Epidermal melanocyte (primary cell): ENCODE measurements around the gene STARD8.
"Not testable (repeated sequence)": the region's sequence is repeated elsewhere in the genome, so short reads cannot be mapped to it uniquely, and the experiment has no call there.

ENCODE experiments used
- DNase-seq: peaks from one replicate; pipeline ENCODE4 v3.0.0; 2011; ENCODE audit warnings: low spot score; ENCODE audit not compliant: insufficient read length

Gene STARD8

GRCh38 chrX:68717663-68718442 lies 70.4 kb downstream of the STARD8 start:
- DNase-seq: no peak

- no peak for DNase-seq
These were observed 71.0 kb downstream of the STARD8 start for GRCh38 chrX:68718443-68718820.

- DNase-seq: no peak
These were observed 71.9 kb downstream of the STARD8 start for GRCh38 chrX:68719181-68719903.

GRCh38 chrX:68719904-68720614 lies 72.6 kb downstream of the STARD8 start:
- no peak for DNase-seq

- DNase-seq: no peak
These were observed 73.4 kb downstream of the STARD8 start for GRCh38 chrX:68720851-68721250.

GRCh38 chrX:68721546-68721945 lies 74.1 kb downstream of the STARD8 start:
- DNase-seq: no peak

- no peak for DNase-seq
These were observed 74.8 kb downstream of the STARD8 start for GRCh38 chrX:68721991-68722860.

GRCh38 chrX:68723491-68724155 lies 76.2 kb downstream of the STARD8 start:
- no peak for DNase-seq

- DNase-seq: no peak
These were observed 77.1 kb downstream of the STARD8 start for GRCh38 chrX:68724531-68725020.

GRCh38 chrX:68725756-68726365 lies 78.4 kb downstream of the STARD8 start:
- no peak for DNase-seq

GRCh38 chrX:68726366-68726765 lies 78.9 kb downstream of the STARD8 start:
- no peak for DNase-seq

- DNase-seq: no peak
These were observed 80.2 kb downstream of the STARD8 start for GRCh38 chrX:68727696-68728095.

GRCh38 chrX:68728186-68728585 lies 80.7 kb downstream of the STARD8 start:
- DNase-seq: no peak

- DNase-seq: no peak
These were observed 83.8 kb downstream of the STARD8 start for GRCh38 chrX:68731254-68731653.

GRCh38 chrX:68732906-68733493 lies 85.5 kb downstream of the STARD8 start:
- no peak for DNase-seq

GRCh38 chrX:68735266-68735665 lies 87.8 kb downstream of the STARD8 start:
- DNase-seq: no peak

- not testable (repeated sequence) for DNase-seq
These were observed 94.4 kb downstream of the STARD8 start for GRCh38 chrX:68741864-68742263.

- no peak for DNase-seq
These were observed 96.3 kb downstream of the STARD8 start for GRCh38 chrX:68743754-68744153.

GRCh38 chrX:68746988-68747387 lies 99.5 kb downstream of the STARD8 start:
- DNase-seq: no peak

- DNase-seq: no peak
These were observed 100.6 kb downstream of the STARD8 start for GRCh38 chrX:68748030-68748429.
